GM12878 (cell line): ENCODE results near the gene MGAT4C.

ENCODE experiments used
- FOS ChIP-seq: IDR thresholded peaks from 3 replicates; pipeline ENCODE4 v1.6.1; 2011; ENCODE audit warnings: borderline replicate concordance; ENCODE audit not compliant: insufficient read length; ENCODE audit errors: extremely low read depth
- NFYB ChIP-seq: IDR thresholded peaks from 2 replicates; pipeline ENCODE4 v1.6.1; 2011; ENCODE audit warnings: low read depth, mild to moderate bottlenecking, low read length, improper control_type of control experiment, moderate library complexity; ENCODE audit not compliant: insufficient read depth
- ZBTB4 ChIP-seq: fragments of 450-650 bp; formaldehyde crosslinking; IDR thresholded peaks from 2 replicates; pipeline ENCODE4 v1.4.0; 2022; ENCODE audit warnings: mild to moderate bottlenecking, moderate library complexity

- TF ChIP-seq FOS (no peak), NFYB (no peak), ZBTB4 (CRISPR knock-in tag) (no peak)
These were observed 152.1 kb downstream of the MGAT4C start for GRCh38 chr12:86104087-86104486.
